GM20000 (cell line): Measurements from ENCODE around the gene NUFIP1.

Experiments used
- DNase-seq: peaks from one replicate; pipeline ENCODE4 v3.0.0; 2012; ENCODE audit warnings: low spot score
- CTCF ChIP-seq: IDR thresholded peaks from 2 replicates; pipeline ENCODE4 v1.5.1; 2012; ENCODE audit warnings: mild to moderate bottlenecking, control low read depth; ENCODE audit errors: extremely low read depth, missing control alignments

NUFIP1 gene

GRCh38 chr13:44930963-44931623, 58.2 kb downstream of the NUFIP1 start:
- no peak for TF ChIP-seq CTCF
- DNase-seq, result no peak

- no peak for DNase-seq
- TF ChIP-seq CTCF, result no peak
These were observed 59.0 kb downstream of the NUFIP1 start for GRCh38 chr13:44930280-44930679.

DNA sequence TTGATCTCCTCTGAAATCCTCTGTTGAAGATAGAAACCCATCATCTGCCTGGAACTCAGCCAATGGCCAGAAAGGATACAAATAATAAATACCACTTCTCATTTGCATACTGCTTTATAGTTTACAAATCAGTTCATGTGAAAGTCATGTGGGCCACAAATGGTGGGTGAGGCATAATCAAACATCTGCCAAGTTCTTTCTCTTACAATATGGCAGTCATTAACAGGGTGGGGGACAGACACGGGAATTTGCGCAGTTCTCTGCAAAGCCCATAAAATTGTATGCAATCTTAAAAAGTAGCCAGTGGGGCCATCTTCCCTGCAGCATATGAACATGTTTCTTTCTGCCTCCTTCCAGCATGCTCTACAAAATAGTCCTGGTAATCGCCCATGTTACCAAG, 59.6 kb downstream of the NUFIP1 start:
- no peak for TF ChIP-seq CTCF
- DNase-seq, result no peak

DNA sequence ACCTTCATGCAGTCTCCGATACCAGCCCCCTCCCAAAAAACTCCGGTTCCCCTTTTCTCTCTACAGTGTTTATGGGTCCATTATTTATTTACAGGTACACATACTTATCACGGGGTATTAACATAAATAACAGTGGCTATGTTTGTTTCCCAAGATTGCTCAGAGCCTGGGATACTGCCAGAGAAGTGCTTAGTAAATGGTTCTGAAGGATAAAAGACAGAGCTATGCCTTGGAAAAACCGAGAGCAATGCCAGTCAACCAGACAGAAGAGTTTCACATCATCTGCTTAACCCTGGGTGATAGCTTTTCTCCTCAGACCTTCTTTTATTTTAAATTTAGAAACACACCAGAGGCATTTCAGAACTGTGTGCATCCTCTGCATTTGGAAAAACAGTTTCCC, 61.3 kb downstream of the NUFIP1 start:
- no peak for DNase-seq
- no peak for TF ChIP-seq CTCF

- DNase-seq, result no peak
- no peak for TF ChIP-seq CTCF
These were observed 67.1 kb downstream of the NUFIP1 start for GRCh38 chr13:44921931-44922758.

DNA sequence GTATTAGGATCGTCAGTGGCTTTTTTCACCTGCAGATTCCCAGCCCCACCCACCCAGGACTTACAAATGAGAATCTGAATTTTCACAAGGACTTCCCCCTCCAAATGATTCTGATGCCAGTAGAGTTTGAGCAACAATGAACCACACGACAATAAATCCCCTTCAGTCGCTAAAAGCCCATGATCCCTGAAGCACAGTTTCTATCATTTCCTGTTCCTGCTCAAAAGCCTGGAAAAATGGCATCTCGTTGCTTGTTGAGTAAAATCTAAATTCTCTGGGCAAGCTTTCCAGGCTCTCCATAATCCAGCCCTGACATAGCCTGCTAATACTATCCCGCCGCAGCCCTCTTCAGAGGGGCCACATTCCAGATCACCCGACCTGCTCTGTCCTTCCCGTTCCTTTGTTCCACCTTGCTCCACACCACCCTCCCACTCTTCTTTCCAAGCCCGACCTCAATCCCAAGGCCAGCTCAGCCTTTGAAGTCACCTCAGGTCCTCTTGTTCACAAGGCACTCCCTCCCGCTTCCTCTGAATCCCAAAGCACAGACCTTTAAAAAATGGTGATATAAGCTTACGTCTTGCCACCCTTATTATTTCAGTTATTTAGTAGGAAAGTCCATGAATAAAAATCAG, 67.9 kb downstream of the NUFIP1 start:
- TF ChIP-seq CTCF, result no peak
- no peak for DNase-seq

GRCh38 chr13:44920013-44920412, 69.3 kb downstream of the NUFIP1 start:
- DNase-seq, result no peak
- TF ChIP-seq CTCF, result no peak
